Measurements from ENCODE around the gene DCLK3.

DCLK3 gene

GRCh38 chr3:36769926-36770325 is 5.6 kb upstream of the DCLK3 start:
- DNase-seq (ENCODE audit: low read depth in 2 of 2) = no peak

- DNase-seq (ENCODE audit: low read depth in 2 of 2) = no peak
Observed at GRCh38 chr3:36765104-36765503, 751 bp upstream of the DCLK3 start.

GRCh38 chr3:36764704-36765038 is 318 bp upstream of the DCLK3 start:
- no peak for DNase-seq (ENCODE audit: low read depth in 2 of 2)

- DNase-seq (ENCODE audit: low read depth in 2 of 2) = no peak
Observed at GRCh38 chr3:36762918-36763849, 1.2 kb downstream of the DCLK3 start.

GRCh38 chr3:36761779-36762178 is 2.6 kb downstream of the DCLK3 start:
- DNase-seq (ENCODE audit: low read depth in 2 of 2) = no peak

- no peak for DNase-seq (ENCODE audit: low read depth in 2 of 2)
Observed at GRCh38 chr3:36756269-36756668, 8.1 kb downstream of the DCLK3 start.

- DNase-seq (ENCODE audit: low read depth in 2 of 2) = no peak
Observed at GRCh38 chr3:36751326-36751725, 13.0 kb downstream of the DCLK3 start.

- DNase-seq (ENCODE audit: low read depth in 2 of 2) = no peak
Observed at GRCh38 chr3:36750737-36751136, 13.6 kb downstream of the DCLK3 start.

GRCh38 chr3:36744763-36745162 is 19.6 kb downstream of the DCLK3 start:
- no peak for DNase-seq (ENCODE audit: low read depth in 2 of 2)

- no peak for DNase-seq (ENCODE audit: low read depth in 2 of 2)
Observed at GRCh38 chr3:36743826-36744225, 20.5 kb downstream of the DCLK3 start.

GRCh38 chr3:36741285-36741684 is 23.1 kb downstream of the DCLK3 start:
- no peak for DNase-seq (ENCODE audit: low read depth in 2 of 2)

GRCh38 chr3:36740787-36741186 is 23.6 kb downstream of the DCLK3 start:
- no peak for DNase-seq (ENCODE audit: low read depth in 2 of 2)

GRCh38 chr3:36738702-36739101 is 25.7 kb downstream of the DCLK3 start:
- no peak for DNase-seq (ENCODE audit: low read depth in 2 of 2)

- no peak for DNase-seq (ENCODE audit: low read depth in 2 of 2)
Observed at GRCh38 chr3:36736301-36736700, 28.1 kb downstream of the DCLK3 start.

- DNase-seq (ENCODE audit: low read depth in 2 of 2) = no peak
Observed at GRCh38 chr3:36734742-36735141, 29.6 kb downstream of the DCLK3 start.

GRCh38 chr3:36733723-36734122 is 30.6 kb downstream of the DCLK3 start:
- DNase-seq (ENCODE audit: low read depth in 2 of 2) = no peak

GRCh38 chr3:36733162-36733696 is 31.1 kb downstream of the DCLK3 start:
- no peak for DNase-seq (ENCODE audit: low read depth in 2 of 2)

GRCh38 chr3:36730966-36731365 is 33.4 kb downstream of the DCLK3 start:
- no peak for DNase-seq (ENCODE audit: low read depth in 2 of 2)

GRCh38 chr3:36729204-36730056 is 34.9 kb downstream of the DCLK3 start:
- no peak for DNase-seq (ENCODE audit: low read depth in 2 of 2)

- no peak for DNase-seq (ENCODE audit: low read depth in 2 of 2)
Observed at GRCh38 chr3:36714343-36715086, 49.8 kb downstream of the DCLK3 start.

- DNase-seq (ENCODE audit: low read depth in 2 of 2) = no peak
Observed at GRCh38 chr3:36713904-36714303, 50.4 kb downstream of the DCLK3 start.

- DNase-seq (ENCODE audit: low read depth in 2 of 2) = no peak
Observed at GRCh38 chr3:36710606-36711005, 53.7 kb downstream of the DCLK3 start.

Data from stimulated activated CD8-positive, alpha-beta memory T cell treated with anti-CD3 and anti-CD28 coated beads, Interleukin-7, amount 100 ng/mL, for 4 hours (primary cell).